ENCODE measurements around the gene FBXO40.

Gene FBXO40

GRCh38 chr3:121648219-121648958, 55.2 kb downstream of the FBXO40 start:
- no peak for TF ChIP-seq CTCF (IDR thresholded peaks at IDR 0.05)
- Histone ChIP-seq H3K36me3 (peaks cover 86% of the 10 kb centered on the region), H3K27ac (peak overlapping the region; percentile 37)

GRCh38 chr3:121649645-121650044, 56.5 kb downstream of the FBXO40 start:
- Histone ChIP-seq H3K9me3 (no peaks in the 10 kb centered on the region), H3K27ac (peak overlapping the region; percentile 35), H3K4me1 (ENCODE audit: control insufficient read depth in 1 of 2, insufficient read depth in 1 of 2, low read depth in 1 of 2, low read length in 1 of 2) (peaks cover 19 to 34% of the 10 kb centered on the region in 2 experiments), H3K27me3 (no peaks in the 10 kb centered on the region), H3K36me3 (peaks cover 86% of the 10 kb centered on the region), H3K4me3 (ENCODE audit: low read depth in 1 of 2, low read length in 1 of 2) (no peak overlapping the region)
- no peak for TF ChIP-seq CTCF (IDR thresholded peaks at IDR 0.05)

More at GRCh38 chr3:121648219-121648958, 55.2 kb downstream of the FBXO40 start:
- Histone ChIP-seq H3K4me3 (ENCODE audit: low read depth in 1 of 2, low read length in 1 of 2) (no peak overlapping the region), H3K27me3 (no peaks in the 10 kb centered on the region), H3K9me3 (no peaks in the 10 kb centered on the region), H3K4me1 (ENCODE audit: control insufficient read depth in 1 of 2, insufficient read depth in 1 of 2, low read depth in 1 of 2, low read length in 1 of 2) (peaks cover 6 to 21% of the 10 kb centered on the region in 2 experiments)

GRCh38 chr3:121651684-121652083, 58.5 kb downstream of the FBXO40 start:
- peak overlapping the region; percentile 43 for H3K27ac ChIP-seq
- H3K36me3 ChIP-seq: peaks cover 91% of the 10 kb centered on the region
- H3K4me1 ChIP-seq (ENCODE audit: control insufficient read depth in 1 of 2, insufficient read depth in 1 of 2, low read depth in 1 of 2, low read length in 1 of 2): peaks cover 27 to 44% of the 10 kb centered on the region in 2 experiments
- no peak for TF ChIP-seq CTCF (IDR thresholded peaks at IDR 0.05)
- H3K9me3 ChIP-seq: no peaks in the 10 kb centered on the region
- no peaks in the 10 kb centered on the region for H3K27me3 ChIP-seq
- no peak overlapping the region for H3K4me3 ChIP-seq (ENCODE audit: low read depth in 1 of 2, low read length in 1 of 2)

GRCh38 chr3:121654493-121655385, 61.6 kb downstream of the FBXO40 start:
- H3K4me3 ChIP-seq (ENCODE audit: low read depth in 1 of 2, low read length in 1 of 2): peak overlapping the region; percentile 9 to 39
- H3K9me3 ChIP-seq: no peaks in the 10 kb centered on the region
- peak overlapping the region; percentile 86 for H3K27ac ChIP-seq
- H3K36me3 ChIP-seq: peaks cover 85% of the 10 kb centered on the region
- no peak for TF ChIP-seq CTCF (IDR thresholded peaks at IDR 0.05)
- peaks cover 58 to 70% of the 10 kb centered on the region in 2 experiments for H3K4me1 ChIP-seq (ENCODE audit: control insufficient read depth in 1 of 2, insufficient read depth in 1 of 2, low read depth in 1 of 2, low read length in 1 of 2)
- H3K27me3 ChIP-seq: no peaks in the 10 kb centered on the region

GRCh38 chr3:121658716-121659435, 65.7 kb downstream of the FBXO40 start:
- no peak for TF ChIP-seq CTCF (IDR thresholded peaks at IDR 0.05)
- no peaks in the 10 kb centered on the region for H3K27me3 ChIP-seq
- H3K4me3 ChIP-seq (ENCODE audit: low read depth in 1 of 2, low read length in 1 of 2): peak overlapping the region; percentile 71 to 76
- H3K36me3 ChIP-seq: peaks cover 46% of the 10 kb centered on the region
- H3K27ac ChIP-seq: peak overlapping the region; percentile 98
- H3K9me3 ChIP-seq: no peaks in the 10 kb centered on the region
- peaks cover 66 to 72% of the 10 kb centered on the region in 2 experiments for H3K4me1 ChIP-seq (ENCODE audit: control insufficient read depth in 1 of 2, insufficient read depth in 1 of 2, low read depth in 1 of 2, low read length in 1 of 2)

Data from neutrophil (primary cell).